Measurements from ENCODE around the gene POU2AF3.
"Not testable (repeated sequence)": the region's sequence is repeated elsewhere in the genome, so short reads cannot be mapped to it uniquely, and the experiment has no call there.

POU2AF3 gene, protein sequence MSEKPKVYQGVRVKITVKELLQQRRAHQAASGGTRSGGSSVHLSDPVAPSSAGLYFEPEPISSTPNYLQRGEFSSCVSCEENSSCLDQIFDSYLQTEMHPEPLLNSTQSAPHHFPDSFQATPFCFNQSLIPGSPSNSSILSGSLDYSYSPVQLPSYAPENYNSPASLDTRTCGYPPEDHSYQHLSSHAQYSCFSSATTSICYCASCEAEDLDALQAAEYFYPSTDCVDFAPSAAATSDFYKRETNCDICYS

DNA sequence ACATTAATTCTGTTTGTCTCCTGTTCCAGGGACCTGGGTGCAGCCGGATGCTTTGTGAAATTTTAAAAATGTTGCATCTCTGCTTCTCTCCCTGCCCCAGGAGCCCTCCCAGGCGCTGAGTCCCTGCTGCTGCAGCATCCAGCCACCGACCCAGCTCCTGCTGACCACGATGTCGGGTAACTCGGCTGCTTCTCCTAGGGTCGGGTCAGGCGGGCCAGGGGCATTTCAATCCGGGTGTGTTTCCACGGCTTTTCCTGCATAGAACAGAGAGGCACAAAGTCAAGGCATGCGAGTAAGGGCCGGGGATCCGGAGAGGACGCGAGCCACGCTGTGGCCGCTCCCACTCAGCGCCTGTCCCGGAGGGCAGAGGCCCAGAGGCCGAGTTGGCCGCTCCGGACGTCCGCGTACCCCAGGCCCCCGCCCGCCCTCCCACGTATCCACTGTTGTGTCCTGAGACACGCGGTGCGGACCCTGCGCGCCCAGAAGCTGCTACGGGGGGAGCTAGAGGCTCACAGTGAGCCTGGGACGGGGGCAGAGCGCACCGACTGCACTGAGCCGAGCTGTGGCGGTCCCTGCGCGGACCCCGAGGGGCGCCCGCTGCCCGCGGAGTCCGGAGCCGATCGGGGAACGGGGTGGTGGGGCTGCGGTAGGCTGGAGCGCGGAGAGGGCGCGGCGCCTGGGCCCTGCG, at the start of gene POU2AF3:
TSS of gene POU2AF3 (plus strand) at position 134 of the 688 bp plus-strand sequence. CDS start at position 170, 36 bp downstream.
- DNase-seq (ENCODE audit: low spot score) = no peak

DNA sequence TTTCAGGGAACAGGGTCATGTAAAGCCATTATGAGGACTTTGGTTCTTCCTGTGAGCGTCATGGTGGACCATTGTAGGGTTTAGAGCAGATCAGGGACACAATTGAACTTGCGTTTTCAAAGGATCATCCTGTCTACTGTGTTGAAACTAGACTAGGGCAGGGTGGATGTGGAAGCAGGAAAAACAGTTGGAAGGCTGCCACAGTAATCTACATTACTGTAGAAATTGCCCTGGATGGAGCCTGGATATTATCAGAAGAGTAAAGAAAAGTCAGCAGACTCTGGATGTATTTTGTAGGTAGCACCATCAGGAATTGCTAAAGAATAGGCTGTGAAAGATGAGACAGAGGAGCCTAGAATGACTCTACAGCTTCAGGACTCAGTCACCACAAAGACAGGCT, 47.4 kb upstream of the POU2AF3 start:
- no peak for DNase-seq (ENCODE audit: low spot score)

DNA sequence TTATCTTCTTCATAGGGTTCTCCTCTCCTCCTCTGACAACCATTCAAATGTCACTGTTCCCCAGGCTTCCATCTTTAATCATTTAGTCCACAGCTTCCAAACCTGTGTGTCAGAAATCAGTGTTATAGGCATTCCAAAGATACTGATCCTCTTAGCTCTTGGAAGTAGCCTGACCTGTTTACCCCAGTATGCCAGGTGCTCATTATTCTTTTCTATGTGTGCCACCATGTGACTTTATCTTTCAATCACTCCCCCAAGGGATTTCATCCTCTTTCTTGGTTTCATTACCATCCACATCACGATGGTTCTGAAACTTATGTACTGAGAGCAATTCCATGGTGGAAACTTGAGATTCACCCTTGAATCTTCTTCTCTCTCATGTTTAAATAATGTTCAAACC, 45.2 kb upstream of the POU2AF3 start:
- DNase-seq (ENCODE audit: low spot score) = no peak

DNA sequence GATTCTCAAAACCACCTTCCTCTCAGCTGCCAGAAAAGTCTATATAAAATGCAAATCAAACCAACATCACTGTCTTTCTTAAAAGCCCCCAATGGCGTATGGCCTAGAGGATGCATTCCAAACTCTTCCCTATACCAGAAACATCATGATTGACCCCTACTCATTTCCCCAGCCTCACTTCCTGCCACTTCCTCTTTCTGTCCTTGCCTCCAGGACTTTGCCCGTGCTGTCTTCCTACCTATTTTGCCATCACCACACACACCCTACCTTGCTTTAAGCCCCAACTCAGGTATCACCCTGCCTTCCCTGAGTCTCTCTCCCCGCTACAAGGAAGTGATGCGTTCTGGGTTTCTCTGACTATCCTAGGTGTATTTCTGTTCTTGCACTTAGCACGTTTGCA, 44.7 kb upstream of the POU2AF3 start:
- DNase-seq (ENCODE audit: low spot score) = no peak

DNA sequence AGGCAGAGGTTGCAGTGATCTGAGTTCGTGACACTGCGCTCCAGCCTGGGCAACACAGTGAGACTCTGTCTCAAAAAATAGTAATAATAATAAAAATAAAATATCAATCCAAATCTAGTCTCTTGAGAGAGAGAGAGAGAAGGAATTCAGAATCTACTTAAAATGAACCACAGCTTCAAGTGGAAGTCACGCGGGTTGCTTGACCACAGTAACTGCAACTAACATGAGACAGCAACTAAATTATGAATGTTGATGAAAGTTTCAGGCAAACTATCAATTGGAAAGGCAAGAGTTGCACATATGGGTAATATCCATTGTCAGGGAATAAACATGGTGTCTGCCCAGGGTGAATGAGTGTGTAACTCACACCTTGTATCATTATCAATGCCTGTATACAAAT, 40.3 kb upstream of the POU2AF3 start:
- DNase-seq (ENCODE audit: low spot score) = no peak

DNA sequence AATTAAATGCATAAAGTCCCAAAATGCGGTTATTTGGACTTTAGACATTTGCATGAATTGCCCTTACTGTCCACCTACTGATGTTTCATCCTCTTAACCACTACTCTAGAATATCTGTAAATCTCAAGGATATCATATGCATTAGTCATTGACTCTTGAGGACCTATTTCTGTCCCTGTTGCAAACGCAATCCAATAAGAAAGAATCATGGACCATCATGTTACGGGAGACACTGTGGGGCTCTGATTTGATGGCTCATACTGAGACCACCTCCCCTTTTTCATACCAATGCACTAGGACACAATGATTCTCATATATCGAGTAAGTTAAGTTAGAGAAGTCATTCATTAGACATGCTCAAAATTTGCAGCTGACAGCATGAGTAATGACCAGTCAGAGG, 38.5 kb upstream of the POU2AF3 start:
- no peak for DNase-seq (ENCODE audit: low spot score)

DNA sequence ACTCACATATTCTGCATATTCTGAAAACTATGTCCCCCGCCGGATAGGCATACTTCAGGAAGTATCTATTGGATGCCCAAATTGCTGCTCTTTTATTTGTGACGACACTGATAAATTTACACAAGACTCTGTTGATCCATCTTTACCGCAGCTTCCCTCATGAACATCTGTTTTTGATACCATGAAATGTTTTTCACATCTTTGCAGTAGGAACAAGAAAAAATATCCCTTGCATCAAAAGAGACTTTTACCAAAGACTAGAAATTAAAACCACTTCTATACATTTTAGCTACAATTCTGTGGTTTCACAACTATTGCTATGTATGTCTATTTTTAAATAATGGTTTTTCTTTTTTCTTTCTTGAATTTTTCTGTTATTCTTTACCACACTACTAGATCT, 37.5 kb upstream of the POU2AF3 start:
- DNase-seq (ENCODE audit: low spot score) = no peak

DNA sequence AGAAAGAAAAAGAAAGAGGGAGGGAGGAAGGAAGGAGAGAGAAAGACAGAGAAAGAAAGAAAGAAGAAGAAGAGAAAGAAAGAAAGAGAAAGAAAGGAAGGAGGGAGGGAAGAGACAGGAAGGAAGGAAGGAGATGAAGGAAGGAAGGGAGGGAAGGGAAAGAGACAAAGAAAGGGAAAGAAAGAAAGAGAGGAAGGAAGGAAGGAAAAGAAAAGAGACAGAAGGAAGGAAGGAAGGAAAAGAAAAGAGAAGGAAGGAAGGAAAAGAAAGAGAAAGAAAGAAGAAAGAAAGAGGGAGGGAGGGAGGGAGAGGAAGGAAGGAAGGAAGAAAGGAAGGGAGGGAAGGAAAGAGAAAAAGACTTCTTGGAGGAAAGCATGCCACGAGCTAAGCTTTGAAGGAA, 33.7 kb upstream of the POU2AF3 start:
- DNase-seq (ENCODE audit: low spot score) = no peak

DNA sequence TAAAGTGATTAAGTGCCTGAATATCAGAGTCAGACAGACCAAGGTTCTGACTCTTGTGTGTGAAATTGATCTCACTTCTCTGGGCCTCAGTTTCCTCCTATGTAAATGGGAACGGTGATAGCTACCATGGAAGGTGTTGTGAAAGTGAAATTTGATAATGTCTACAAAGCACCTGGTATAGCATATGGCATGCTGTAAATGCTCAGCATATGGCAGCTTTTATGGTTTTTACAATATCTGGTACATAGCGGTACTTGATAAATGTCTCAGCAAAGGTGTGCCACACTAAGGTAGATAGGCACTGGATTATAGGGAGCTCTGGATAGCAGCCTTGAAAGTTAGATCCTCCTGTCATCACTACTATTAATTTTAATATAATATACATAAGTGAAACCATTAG, 32.9 kb upstream of the POU2AF3 start:
- no peak for DNase-seq (ENCODE audit: low spot score)

DNA sequence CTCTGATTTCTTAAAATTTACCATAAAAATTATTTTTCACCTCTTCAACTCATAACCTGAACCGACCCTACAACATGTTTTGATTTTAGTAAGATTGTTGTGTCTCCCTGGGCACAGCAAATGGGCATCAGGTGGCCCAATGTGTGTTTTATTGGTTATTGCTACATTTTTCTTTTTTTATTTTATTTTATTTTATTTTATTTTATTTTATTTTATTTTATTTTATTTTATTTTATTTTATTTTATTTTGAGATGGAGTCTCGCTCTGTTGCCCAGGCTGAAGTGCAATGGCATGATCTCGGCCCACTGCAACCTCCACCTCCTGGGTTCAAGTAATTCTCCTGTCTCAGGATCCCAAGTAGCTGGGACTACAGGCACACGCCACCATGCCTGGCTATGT, 30.0 kb upstream of the POU2AF3 start:
- DNase-seq (ENCODE audit: low spot score) = not testable (repeated sequence)

DNA sequence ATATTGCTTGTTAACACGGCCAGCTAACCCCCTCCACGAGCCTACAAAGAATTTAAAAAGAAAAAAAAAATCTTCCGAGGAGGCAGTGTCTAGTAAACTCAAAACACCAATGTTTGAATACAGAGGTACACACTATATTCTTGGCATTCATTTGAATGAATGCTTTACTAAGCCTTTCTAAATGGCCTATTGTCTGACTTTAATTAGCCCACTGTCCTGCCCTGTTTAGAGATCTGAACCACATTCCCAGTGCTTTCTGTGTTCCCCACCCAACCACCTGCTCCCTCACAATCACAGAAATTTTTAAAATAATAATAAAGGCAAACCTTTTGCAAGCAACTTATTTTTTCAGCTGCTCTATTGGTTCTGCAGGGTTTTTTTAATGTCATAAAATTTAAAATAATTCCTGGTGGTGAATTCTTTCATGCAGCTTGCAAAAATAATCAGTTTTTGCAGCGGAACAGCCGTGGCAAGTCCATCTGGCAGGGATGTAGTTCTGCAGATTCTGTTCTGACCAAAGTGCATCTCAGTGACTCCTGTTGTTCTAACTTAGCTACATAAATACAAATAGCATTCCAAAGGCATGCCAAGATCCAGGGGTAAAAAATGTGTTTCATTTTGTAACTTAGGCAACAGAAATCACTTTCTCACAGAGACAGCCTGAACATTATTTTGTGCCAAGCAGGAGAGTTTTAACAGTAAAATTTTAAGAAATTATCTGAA, 29.0 kb upstream of the POU2AF3 start:
- no peak for DNase-seq (ENCODE audit: low spot score)

DNA sequence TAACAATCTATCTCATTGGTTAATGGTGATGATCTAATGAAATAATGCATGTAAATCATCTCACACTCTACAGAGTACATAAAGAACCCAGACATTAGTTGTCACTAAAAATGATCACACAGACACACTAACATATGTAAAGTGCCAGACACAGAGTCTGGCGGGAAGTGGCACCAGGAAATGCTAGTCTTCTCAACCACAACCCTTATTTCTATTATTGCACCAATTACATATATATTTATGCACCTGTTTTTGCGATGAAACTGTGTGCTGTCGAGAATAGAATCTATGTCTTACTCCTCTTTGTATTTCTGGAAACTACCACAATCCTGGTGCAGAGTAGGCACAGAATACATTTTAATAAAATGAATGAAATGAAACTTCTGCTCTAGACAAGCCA, 25.9 kb upstream of the POU2AF3 start:
- DNase-seq (ENCODE audit: low spot score) = no peak

DNA sequence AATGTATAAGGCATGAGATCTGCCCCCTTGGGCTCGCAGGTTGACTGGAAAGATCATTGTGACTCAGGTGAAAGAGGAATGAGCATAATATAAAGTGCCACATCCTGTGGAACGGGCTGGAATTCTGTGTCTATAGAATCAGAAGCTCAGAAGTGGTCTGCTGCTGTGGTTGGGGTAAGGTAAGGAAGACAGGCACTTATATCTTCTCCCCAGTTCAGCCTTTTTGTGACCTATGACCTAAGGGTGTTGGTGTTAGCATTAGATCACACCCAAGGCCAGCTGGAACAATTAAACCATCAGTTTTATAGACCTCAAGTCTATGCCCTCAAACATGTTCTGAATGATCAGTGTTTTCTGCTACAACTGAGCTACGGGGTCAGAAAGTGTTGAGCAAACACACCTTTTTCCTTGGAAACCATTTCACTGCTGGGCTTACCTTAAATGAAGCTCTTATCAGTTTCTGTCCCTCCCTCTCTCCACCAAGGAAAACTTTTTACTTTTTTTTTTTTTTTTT, 15.7 kb upstream of the POU2AF3 start:
- DNase-seq (ENCODE audit: low spot score) = no peak

DNA sequence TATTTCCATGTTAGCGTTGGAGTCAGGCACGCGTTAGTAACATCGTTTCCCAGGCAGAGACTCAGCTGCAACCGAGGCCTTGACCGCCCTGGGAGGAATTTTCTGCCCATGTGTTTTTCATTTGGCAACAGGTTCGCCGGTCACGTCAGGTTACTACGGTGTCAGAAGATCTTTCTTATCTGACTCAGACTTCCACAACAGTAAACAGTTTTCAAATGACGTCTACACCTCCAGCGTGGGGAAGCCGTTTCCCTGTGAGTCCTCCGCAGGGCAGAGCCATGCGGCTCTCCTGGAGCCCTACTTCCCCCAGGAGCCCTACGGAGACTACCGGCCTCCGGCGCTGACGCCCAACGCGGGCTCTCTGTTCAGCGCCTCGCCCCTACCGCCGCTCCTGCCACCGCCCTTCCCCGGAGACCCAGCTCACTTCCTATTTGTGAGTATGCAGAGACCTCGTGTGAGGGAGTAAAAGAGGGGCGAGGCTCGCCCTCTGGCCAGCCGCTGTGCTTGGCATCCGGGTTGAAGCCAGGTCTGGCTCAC, 14.3 kb upstream of the POU2AF3 start:
- DNase-seq (ENCODE audit: low spot score) = peak; percentile 17

DNA sequence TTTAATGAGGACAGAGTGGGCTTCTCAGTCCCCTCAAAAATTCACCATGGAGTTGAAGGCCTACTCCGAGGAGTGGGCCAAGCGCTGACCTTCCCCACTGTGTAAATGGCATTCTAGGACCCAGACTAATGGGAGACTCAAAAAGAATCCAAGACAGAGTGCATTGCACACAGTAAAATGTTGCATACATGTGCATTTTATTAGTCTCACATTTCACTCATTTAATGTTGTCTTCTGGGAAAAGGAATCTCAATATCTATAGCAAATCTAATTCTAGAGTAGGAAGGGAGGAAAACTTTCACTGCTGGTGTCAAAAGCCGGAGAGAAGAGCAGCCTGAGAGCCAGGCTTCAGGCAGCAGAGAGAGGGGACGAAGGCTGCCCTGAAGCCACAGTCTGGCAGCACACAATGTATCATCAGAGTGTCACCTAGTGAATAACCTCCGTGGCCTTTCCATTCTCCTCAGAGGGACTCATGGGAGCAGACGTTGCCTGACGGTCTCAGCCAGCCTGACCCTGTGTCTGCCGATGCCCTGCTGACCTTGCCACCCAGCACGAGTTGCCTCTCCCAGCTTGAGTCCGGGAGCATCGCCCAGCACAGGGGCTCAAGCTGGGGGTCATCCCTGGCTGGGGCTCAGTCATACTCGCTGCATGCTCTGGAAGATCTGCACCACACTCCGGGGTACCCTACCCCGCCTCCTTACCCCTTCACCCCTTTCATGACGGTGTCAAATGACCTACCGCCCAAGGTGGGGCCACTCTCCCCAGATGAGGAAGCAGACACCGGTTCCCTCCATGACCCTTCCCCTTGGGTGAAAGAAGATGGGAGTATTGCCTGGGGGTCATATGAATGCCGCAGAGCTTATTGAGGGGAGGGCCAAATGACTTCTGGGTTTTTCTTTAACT, 12.9 kb upstream of the POU2AF3 start:
- no peak for DNase-seq (ENCODE audit: low spot score)

DNA sequence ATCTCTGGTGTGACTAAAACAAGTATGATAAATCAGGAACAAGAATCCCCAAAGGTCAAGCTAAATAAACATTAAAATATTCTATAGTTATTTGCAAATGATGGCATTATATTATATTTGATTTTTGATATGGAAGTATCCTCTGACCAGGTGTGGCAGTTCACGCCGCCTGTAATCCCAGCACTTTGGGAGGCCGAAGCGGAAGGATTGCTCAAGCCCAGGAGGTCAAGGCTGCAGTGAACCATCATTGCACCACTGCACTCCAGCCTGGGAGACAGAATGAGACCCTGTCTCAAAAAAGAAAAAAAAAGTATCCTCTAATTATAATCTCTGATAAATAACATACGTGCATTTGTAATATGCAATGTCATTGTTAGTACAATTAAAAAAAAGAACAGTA, 6.6 kb upstream of the POU2AF3 start:
- DNase-seq (ENCODE audit: low spot score) = no peak

DNA sequence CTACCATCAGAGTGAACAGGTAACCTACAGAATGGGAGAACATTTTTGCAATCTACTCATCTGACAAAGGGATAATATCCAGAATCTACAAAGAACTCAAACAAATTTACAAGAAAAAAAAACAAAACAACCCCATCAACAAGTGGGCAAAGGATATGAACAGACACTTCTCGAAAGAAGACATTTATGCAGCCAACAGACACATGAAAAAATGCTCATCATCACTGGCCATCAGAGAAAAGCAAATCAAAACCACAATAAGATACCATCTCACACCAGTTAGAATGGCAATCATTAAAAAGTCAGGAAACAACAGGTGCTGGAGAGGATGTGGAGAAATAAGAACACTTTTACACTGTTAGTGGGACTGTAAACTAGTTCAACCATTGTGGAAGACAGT, 5.9 kb upstream of the POU2AF3 start:
- DNase-seq (ENCODE audit: low spot score) = not testable (repeated sequence)

DNA sequence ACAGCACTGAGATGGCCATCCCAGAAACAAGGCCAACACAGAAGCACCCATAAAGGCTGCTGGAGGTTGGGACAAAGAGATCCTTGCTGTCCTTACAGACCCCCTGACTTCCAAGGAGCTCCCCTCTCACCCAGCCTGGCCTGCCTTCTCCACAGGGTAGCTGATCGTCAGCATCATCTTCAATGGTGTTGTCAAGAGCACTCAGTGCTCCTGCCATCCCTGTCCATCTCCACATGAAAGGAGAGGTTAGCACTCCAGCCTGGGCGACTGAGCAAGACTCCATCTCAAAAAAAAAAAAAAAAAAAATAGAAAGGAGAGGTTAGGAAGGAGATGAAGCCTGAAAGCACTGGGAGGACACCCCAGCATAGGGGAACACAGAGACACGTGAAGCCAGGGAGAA, 2.1 kb upstream of the POU2AF3 start:
- no peak for DNase-seq (ENCODE audit: low spot score)

DNA sequence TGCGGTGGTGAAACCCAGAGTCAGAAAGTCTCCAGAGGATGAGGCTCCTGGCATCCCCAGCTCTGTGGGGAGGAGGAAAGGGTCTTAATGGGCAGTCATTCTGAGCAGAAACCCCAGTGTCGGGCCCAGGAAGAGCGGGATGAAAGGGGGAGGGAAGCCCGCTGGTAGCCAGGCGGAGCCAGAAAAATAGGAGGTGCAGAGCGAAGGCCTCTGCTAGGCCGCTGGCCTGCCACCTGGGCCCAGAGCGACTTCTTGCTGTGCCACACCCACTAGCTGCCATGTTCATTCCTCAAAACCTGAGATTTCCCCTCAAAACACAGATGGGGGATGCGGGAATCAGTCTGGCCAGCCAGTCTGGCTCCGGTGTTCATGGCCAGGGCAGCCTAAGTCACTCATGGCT, 650 bp upstream of the POU2AF3 start:
- DNase-seq (ENCODE audit: low spot score) = no peak

DNA sequence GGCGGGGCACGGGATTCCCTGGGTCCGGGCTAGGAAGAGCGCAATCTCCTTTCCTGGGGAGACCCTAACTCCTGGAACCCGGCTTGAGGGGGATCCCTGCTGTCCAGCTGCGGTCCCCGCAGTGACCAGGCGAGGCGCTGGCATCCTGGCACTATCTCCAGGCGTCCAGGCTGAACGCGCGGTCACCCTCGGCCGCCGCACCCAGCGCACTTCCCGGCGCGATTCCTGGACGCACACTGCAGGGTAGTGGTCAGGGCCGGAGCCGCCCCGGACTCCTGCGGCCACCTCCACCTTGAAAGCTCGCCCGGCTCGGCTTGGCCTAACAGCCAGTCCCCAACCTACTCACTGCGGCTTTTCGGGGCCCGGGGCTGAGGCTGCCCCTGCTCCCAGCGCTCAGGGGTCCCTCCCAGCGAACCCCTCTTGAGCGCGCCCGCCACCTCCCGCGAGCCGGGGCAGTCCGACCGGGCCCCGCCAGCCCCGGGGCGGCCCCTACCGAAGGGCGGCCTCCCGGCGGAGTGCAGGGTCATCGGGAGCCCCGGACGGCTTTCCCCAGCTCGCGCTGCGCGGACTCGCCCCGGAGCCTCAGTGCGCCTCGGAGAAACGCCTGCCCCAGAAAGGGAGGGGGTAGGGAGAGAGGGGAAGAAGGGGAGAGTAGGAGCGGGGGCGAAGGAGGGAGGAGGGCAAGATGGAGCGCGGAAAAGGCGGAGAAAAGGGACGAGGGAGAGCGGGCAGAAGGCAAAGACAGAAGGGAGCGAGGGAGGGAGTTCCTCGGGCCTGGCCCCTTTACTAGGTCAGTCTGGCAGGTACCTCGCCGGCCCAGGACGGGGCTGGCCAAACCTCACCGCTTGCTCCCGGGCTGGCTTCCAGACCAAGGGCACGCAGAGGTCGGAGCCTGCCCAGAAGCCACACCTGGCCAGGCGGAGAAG, 1.0 kb downstream of the POU2AF3 start:
- peak; percentile 61 for DNase-seq (ENCODE audit: low spot score)

DNA sequence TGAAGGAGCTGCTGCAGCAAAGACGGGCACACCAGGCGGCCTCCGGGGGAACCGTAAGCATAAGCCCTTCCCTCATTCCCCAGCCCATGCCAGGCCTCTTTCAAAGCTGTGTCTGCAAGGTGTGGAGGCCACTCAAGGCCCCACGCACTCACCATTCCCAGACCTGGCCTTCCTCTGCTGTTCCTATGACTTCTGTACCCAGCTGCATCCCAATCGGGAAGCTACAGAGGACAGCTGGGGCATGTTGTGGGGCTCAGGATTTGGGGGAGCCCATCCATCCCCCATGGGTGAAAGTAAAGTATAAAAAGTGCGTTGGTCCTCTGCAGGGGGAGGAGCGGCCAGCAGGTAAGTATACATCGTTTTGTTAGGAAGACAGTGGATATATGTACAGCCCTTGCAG, 2.2 kb downstream of the POU2AF3 start:
- DNase-seq (ENCODE audit: low spot score) = no peak
